PC-9 (cell line): Measurements from ENCODE around the gene CACNA1E.

ENCODE experiments used
- EZH2 ChIP-seq: fragments of 200-600 bp; sonication (generic); IDR thresholded peaks from 2 replicates; pipeline ENCODE4 v1.8.0; 2017; ENCODE audit warnings: antibody characterized with exemption, low read depth
- TF ChIP-seq, protein P1 (sequence below): fragments of 200-600 bp; sonication (generic); conservative IDR thresholded peaks from 2 replicates; pipeline ENCODE4 v1.6.1; 2017; ENCODE audit warnings: mixed run types, antibody characterized with exemption, mild to moderate bottlenecking, moderate library complexity

DNA sequence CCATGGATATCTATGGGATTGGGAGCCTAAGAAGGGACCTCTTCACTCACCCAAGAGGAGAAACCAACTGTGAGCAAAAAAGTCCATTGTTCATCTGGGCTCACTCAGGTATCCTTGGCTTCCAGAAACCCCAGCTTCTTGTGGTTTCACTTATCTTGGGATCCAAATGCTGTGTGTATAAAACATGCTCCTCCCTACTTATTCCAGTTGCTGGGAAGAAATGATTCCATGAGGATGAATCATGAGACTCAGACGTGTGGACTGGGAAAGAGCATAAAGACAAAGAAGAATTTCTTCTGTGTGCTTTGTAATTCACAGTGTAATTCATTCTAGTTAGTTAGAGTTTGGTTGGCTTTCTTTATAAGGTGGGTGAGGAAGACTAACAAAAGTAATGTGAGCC lies 294.5 kb downstream of the CACNA1E start:
- no peak for TF ChIP-seq EZH2
- TF ChIP-seq, protein P1, sequence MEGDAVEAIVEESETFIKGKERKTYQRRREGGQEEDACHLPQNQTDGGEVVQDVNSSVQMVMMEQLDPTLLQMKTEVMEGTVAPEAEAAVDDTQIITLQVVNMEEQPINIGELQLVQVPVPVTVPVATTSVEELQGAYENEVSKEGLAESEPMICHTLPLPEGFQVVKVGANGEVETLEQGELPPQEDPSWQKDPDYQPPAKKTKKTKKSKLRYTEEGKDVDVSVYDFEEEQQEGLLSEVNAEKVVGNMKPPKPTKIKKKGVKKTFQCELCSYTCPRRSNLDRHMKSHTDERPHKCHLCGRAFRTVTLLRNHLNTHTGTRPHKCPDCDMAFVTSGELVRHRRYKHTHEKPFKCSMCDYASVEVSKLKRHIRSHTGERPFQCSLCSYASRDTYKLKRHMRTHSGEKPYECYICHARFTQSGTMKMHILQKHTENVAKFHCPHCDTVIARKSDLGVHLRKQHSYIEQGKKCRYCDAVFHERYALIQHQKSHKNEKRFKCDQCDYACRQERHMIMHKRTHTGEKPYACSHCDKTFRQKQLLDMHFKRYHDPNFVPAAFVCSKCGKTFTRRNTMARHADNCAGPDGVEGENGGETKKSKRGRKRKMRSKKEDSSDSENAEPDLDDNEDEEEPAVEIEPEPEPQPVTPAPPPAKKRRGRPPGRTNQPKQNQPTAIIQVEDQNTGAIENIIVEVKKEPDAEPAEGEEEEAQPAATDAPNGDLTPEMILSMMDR: no peak
